Measurements from ENCODE around the gene GAS2L3.
A peak's percentile ranks its signal among the peaks of the same experiment; 100 is the strongest.
"Not testable (repeated sequence)": the region's sequence is repeated elsewhere in the genome, so short reads cannot be mapped to it uniquely, and the experiment has no call there.

GAS2L3 gene

GRCh38 chr12:100555722-100556121 lies 17.8 kb upstream of the GAS2L3 start:
- no peaks in the 10 kb centered on the region for H3K36me3 ChIP-seq (ENCODE audit: control insufficient read depth, insufficient read depth, low read length)
- H3K27me3 ChIP-seq (ENCODE audit: control insufficient read depth, insufficient read depth, low read length) = no peaks in the 10 kb centered on the region
- H3K4me1 ChIP-seq (ENCODE audit: control insufficient read depth, insufficient read depth, low read length) = no peaks in the 10 kb centered on the region
- H3K4me3 ChIP-seq (ENCODE audit: low read depth, low read length) = no peak overlapping the region
- H3K9ac ChIP-seq (ENCODE audit: low read depth, low read length) = no peak overlapping the region
- H3K9me3 ChIP-seq (ENCODE audit: control insufficient read depth, insufficient read depth, low read length) = no peaks in the 10 kb centered on the region

GRCh38 chr12:100557357-100557756 lies 16.1 kb upstream of the GAS2L3 start:
- H3K9ac ChIP-seq (ENCODE audit: low read depth, low read length) = no peak overlapping the region
- H3K36me3 ChIP-seq (ENCODE audit: control insufficient read depth, insufficient read depth, low read length) = no peaks in the 10 kb centered on the region
- H3K4me3 ChIP-seq (ENCODE audit: low read depth, low read length) = no peak overlapping the region
- H3K27me3 ChIP-seq (ENCODE audit: control insufficient read depth, insufficient read depth, low read length) = no peaks in the 10 kb centered on the region
- no peaks in the 10 kb centered on the region for H3K4me1 ChIP-seq (ENCODE audit: control insufficient read depth, insufficient read depth, low read length)
- no peaks in the 10 kb centered on the region for H3K9me3 ChIP-seq (ENCODE audit: control insufficient read depth, insufficient read depth, low read length)

GRCh38 chr12:100559261-100559660 lies 14.2 kb upstream of the GAS2L3 start:
- not testable (repeated sequence) for H3K27me3 ChIP-seq (ENCODE audit: control insufficient read depth, insufficient read depth, low read length); H3K4me3 ChIP-seq (ENCODE audit: low read depth, low read length)

GRCh38 chr12:100564090-100564489 lies 9.4 kb upstream of the GAS2L3 start:
- Histone ChIP-seq H3K9me3 (ENCODE audit: control insufficient read depth, insufficient read depth, low read length) (no peaks in the 10 kb centered on the region), H3K27me3 (ENCODE audit: control insufficient read depth, insufficient read depth, low read length) (no peaks in the 10 kb centered on the region)

More at GRCh38 chr12:100559261-100559660, 14.2 kb upstream of the GAS2L3 start:
- not testable (repeated sequence) for H3K9ac ChIP-seq (ENCODE audit: low read depth, low read length); H3K4me1 ChIP-seq (ENCODE audit: control insufficient read depth, insufficient read depth, low read length); H3K36me3 ChIP-seq (ENCODE audit: control insufficient read depth, insufficient read depth, low read length); H3K9me3 ChIP-seq (ENCODE audit: control insufficient read depth, insufficient read depth, low read length)

GRCh38 chr12:100564905-100565467 lies 8.5 kb upstream of the GAS2L3 start:
- H3K4me3 ChIP-seq (ENCODE audit: low read depth, low read length) = no peak overlapping the region
- H3K27me3 ChIP-seq (ENCODE audit: control insufficient read depth, insufficient read depth, low read length) = no peaks in the 10 kb centered on the region
- H3K4me1 ChIP-seq (ENCODE audit: control insufficient read depth, insufficient read depth, low read length) = no peaks in the 10 kb centered on the region
- H3K36me3 ChIP-seq (ENCODE audit: control insufficient read depth, insufficient read depth, low read length) = no peaks in the 10 kb centered on the region
- H3K9me3 ChIP-seq (ENCODE audit: control insufficient read depth, insufficient read depth, low read length) = no peaks in the 10 kb centered on the region
- H3K9ac ChIP-seq (ENCODE audit: low read depth, low read length) = no peak overlapping the region

More at GRCh38 chr12:100564090-100564489, 9.4 kb upstream of the GAS2L3 start:
- no peaks in the 10 kb centered on the region for H3K4me1 ChIP-seq (ENCODE audit: control insufficient read depth, insufficient read depth, low read length)
- no peaks in the 10 kb centered on the region for H3K36me3 ChIP-seq (ENCODE audit: control insufficient read depth, insufficient read depth, low read length)
- no peak overlapping the region for H3K9ac ChIP-seq (ENCODE audit: low read depth, low read length)
- H3K4me3 ChIP-seq (ENCODE audit: low read depth, low read length) = no peak overlapping the region

- no peak overlapping the region for H3K9ac ChIP-seq (ENCODE audit: low read depth, low read length)
Observed at GRCh38 chr12:100565987-100566545, 7.4 kb upstream of the GAS2L3 start.

GRCh38 chr12:100566887-100567637 lies 6.4 kb upstream of the GAS2L3 start:
- no peaks in the 10 kb centered on the region for H3K36me3 ChIP-seq (ENCODE audit: control insufficient read depth, insufficient read depth, low read length)
- peaks cover 9% of the 10 kb centered on the region for H3K27me3 ChIP-seq (ENCODE audit: control insufficient read depth, insufficient read depth, low read length)
- no peak overlapping the region for H3K4me3 ChIP-seq (ENCODE audit: low read depth, low read length)
- no peaks in the 10 kb centered on the region for H3K4me1 ChIP-seq (ENCODE audit: control insufficient read depth, insufficient read depth, low read length)
- no peaks in the 10 kb centered on the region for H3K9me3 ChIP-seq (ENCODE audit: control insufficient read depth, insufficient read depth, low read length)
- no peak overlapping the region for H3K9ac ChIP-seq (ENCODE audit: low read depth, low read length)

More at GRCh38 chr12:100565987-100566545, 7.4 kb upstream of the GAS2L3 start:
- no peaks in the 10 kb centered on the region for H3K36me3 ChIP-seq (ENCODE audit: control insufficient read depth, insufficient read depth, low read length)
- H3K4me1 ChIP-seq (ENCODE audit: control insufficient read depth, insufficient read depth, low read length) = no peaks in the 10 kb centered on the region
- no peak overlapping the region for H3K4me3 ChIP-seq (ENCODE audit: low read depth, low read length)
- H3K27me3 ChIP-seq (ENCODE audit: control insufficient read depth, insufficient read depth, low read length) = no peaks in the 10 kb centered on the region
- H3K9me3 ChIP-seq (ENCODE audit: control insufficient read depth, insufficient read depth, low read length) = no peaks in the 10 kb centered on the region

GRCh38 chr12:100567945-100568344 lies 5.5 kb upstream of the GAS2L3 start:
- Histone ChIP-seq H3K27me3 (ENCODE audit: control insufficient read depth, insufficient read depth, low read length) (peaks cover 18% of the 10 kb centered on the region), H3K9me3 (ENCODE audit: control insufficient read depth, insufficient read depth, low read length) (no peaks in the 10 kb centered on the region), H3K4me1 (ENCODE audit: control insufficient read depth, insufficient read depth, low read length) (no peaks in the 10 kb centered on the region), H3K4me3 (ENCODE audit: low read depth, low read length) (no peak overlapping the region), H3K36me3 (ENCODE audit: control insufficient read depth, insufficient read depth, low read length) (no peaks in the 10 kb centered on the region), H3K9ac (ENCODE audit: low read depth, low read length) (no peak overlapping the region)

GRCh38 chr12:100572184-100572583 lies 1.3 kb upstream of the GAS2L3 start:
- no peaks in the 10 kb centered on the region for H3K36me3 ChIP-seq (ENCODE audit: control insufficient read depth, insufficient read depth, low read length)
- no peak overlapping the region for H3K4me3 ChIP-seq (ENCODE audit: low read depth, low read length)
- H3K9ac ChIP-seq (ENCODE audit: low read depth, low read length) = no peak overlapping the region
- H3K4me1 ChIP-seq (ENCODE audit: control insufficient read depth, insufficient read depth, low read length) = no peaks in the 10 kb centered on the region
- H3K9me3 ChIP-seq (ENCODE audit: control insufficient read depth, insufficient read depth, low read length) = no peaks in the 10 kb centered on the region
- peaks cover 30% of the 10 kb centered on the region for H3K27me3 ChIP-seq (ENCODE audit: control insufficient read depth, insufficient read depth, low read length)

GRCh38 chr12:100574187-100575074 lies 947 bp downstream of the GAS2L3 start:
- Histone ChIP-seq H3K36me3 (ENCODE audit: control insufficient read depth, insufficient read depth, low read length) (no peaks in the 10 kb centered on the region), H3K27me3 (ENCODE audit: control insufficient read depth, insufficient read depth, low read length) (peaks cover 30% of the 10 kb centered on the region), H3K9ac (ENCODE audit: low read depth, low read length) (peak overlapping the region; percentile 27), H3K4me3 (ENCODE audit: low read depth, low read length) (peak overlapping the region; percentile 82), H3K4me1 (ENCODE audit: control insufficient read depth, insufficient read depth, low read length) (no peaks in the 10 kb centered on the region), H3K9me3 (ENCODE audit: control insufficient read depth, insufficient read depth, low read length) (no peaks in the 10 kb centered on the region)

GRCh38 chr12:100576331-100577036 lies 3.0 kb downstream of the GAS2L3 start:
- Histone ChIP-seq H3K4me3 (ENCODE audit: low read depth, low read length) (no peak overlapping the region), H3K36me3 (ENCODE audit: control insufficient read depth, insufficient read depth, low read length) (no peaks in the 10 kb centered on the region), H3K9ac (ENCODE audit: low read depth, low read length) (no peak overlapping the region), H3K4me1 (ENCODE audit: control insufficient read depth, insufficient read depth, low read length) (no peaks in the 10 kb centered on the region), H3K9me3 (ENCODE audit: control insufficient read depth, insufficient read depth, low read length) (no peaks in the 10 kb centered on the region), H3K27me3 (ENCODE audit: control insufficient read depth, insufficient read depth, low read length) (peaks cover 26% of the 10 kb centered on the region)

Measured in iPS-15b (cell line).